ENCODE data around the gene DOCK6. TPM values are rescaled to one million over a fixed set of nuclear protein-coding genes. Genes with fewer than 3 reads are reported as not detected.
"Not testable (repeated sequence)": the region's sequence is repeated elsewhere in the genome, so short reads cannot be mapped to it uniquely, and the experiment has no call there.

Gene DOCK6
- polyA plus RNA-seq, 1 donor (not counting 4 experiments of a cell fraction or from before 2014, with no cell fraction given): 9.1 TPM

GRCh38 chr19:11181488-11181887 lies 80.8 kb downstream of the DOCK6 start:
- no peak for FAIRE-seq

GRCh38 chr19:11180975-11181374 lies 81.3 kb downstream of the DOCK6 start:
- H3K4me2 ChIP-seq (ENCODE audit: control insufficient read depth, extremely low read depth, insufficient read depth, low read depth, low read length); H3K9ac ChIP-seq (ENCODE audit: control insufficient read depth, extremely low read depth, insufficient read depth, low read length); H3K9me1 ChIP-seq (ENCODE audit: control insufficient read depth, extremely low read depth, insufficient read depth, low read length); dilution Hi-C loops (cut with MboI; ENCODE audit: extremely low pct_ligation_motif_present, low sequenced_read_pairs); H3K79me2 ChIP-seq (ENCODE audit: control insufficient read depth, insufficient read depth, low read length); FAIRE-seq; H4K20me1 ChIP-seq (ENCODE audit: control insufficient read depth, extremely low read depth, insufficient read depth, low read length); H2AFZ ChIP-seq (ENCODE audit: control insufficient read depth, low read length); H3K27me3 ChIP-seq (ENCODE audit: control insufficient read depth, extremely low read depth, insufficient read depth, low read length); H3K4me3 ChIP-seq (ENCODE audit: control insufficient read depth in 2 of 3, extremely low read depth in 1 of 3, insufficient read depth in 2 of 3, low read depth in 1 of 3, low read length in 3 of 3); H3K27ac ChIP-seq (ENCODE audit: control insufficient read depth, insufficient read depth, low read length); H3K9me3 ChIP-seq (ENCODE audit: control insufficient read depth, low read depth, low read length); H3K36me3 ChIP-seq (ENCODE audit: control insufficient read depth in 2 of 2, extremely low read depth in 1 of 2, insufficient read depth in 2 of 2, low read length in 2 of 2); H3K4me1 ChIP-seq (ENCODE audit: control insufficient read depth, extremely low read depth, insufficient read depth, low read length); DNase-seq (ENCODE audit: low read depth, low spot score): not testable (repeated sequence)

More at GRCh38 chr19:11181488-11181887, 80.8 kb downstream of the DOCK6 start:
- no peak overlapping the region for H3K4me2 ChIP-seq (ENCODE audit: control insufficient read depth, extremely low read depth, insufficient read depth, low read depth, low read length)
- no peak overlapping the region for H3K27ac ChIP-seq (ENCODE audit: control insufficient read depth, insufficient read depth, low read length)
- H3K4me3 ChIP-seq (ENCODE audit: control insufficient read depth in 2 of 3, extremely low read depth in 1 of 3, insufficient read depth in 2 of 3, low read depth in 1 of 3, low read length in 3 of 3): no peak overlapping the region
- H3K9ac ChIP-seq (ENCODE audit: control insufficient read depth, extremely low read depth, insufficient read depth, low read length): no peak overlapping the region
- no peak for DNase-seq (ENCODE audit: low read depth, low spot score)
- no peaks in the 10 kb centered on the region for H3K27me3 ChIP-seq (ENCODE audit: control insufficient read depth, extremely low read depth, insufficient read depth, low read length)
- H3K36me3 ChIP-seq (ENCODE audit: control insufficient read depth in 2 of 2, extremely low read depth in 1 of 2, insufficient read depth in 2 of 2, low read length in 2 of 2): no peaks in the 10 kb centered on the region
- H3K79me2 ChIP-seq (ENCODE audit: control insufficient read depth, insufficient read depth, low read length): no peaks in the 10 kb centered on the region
- no peaks in the 10 kb centered on the region for H3K9me3 ChIP-seq (ENCODE audit: control insufficient read depth, low read depth, low read length)
- H2AFZ ChIP-seq (ENCODE audit: control insufficient read depth, low read length): no peak overlapping the region
- H3K9me1 ChIP-seq (ENCODE audit: control insufficient read depth, extremely low read depth, insufficient read depth, low read length): no peaks in the 10 kb centered on the region
- dilution Hi-C loops (cut with MboI; ENCODE audit: extremely low pct_ligation_motif_present, low sequenced_read_pairs): no loop called here
- no peak for TF ChIP-seq CTCF (optimal IDR thresholded peaks at IDR 0.05 in 1 of 3, IDR thresholded peaks at IDR 0.05 in 1 of 3, conservative IDR thresholded peaks at IDR 0.05 in 1 of 3; ENCODE audit: extremely low read depth in 1 of 3, insufficient read depth in 2 of 3, low read length in 3 of 3)
- no peak for TF ChIP-seq EZH2 (IDR thresholded peaks at IDR 0.05; ENCODE audit: low read length)
- no peaks in the 10 kb centered on the region for H3K4me1 ChIP-seq (ENCODE audit: control insufficient read depth, extremely low read depth, insufficient read depth, low read length)
- no peaks in the 10 kb centered on the region for H4K20me1 ChIP-seq (ENCODE audit: control insufficient read depth, extremely low read depth, insufficient read depth, low read length)

- Histone ChIP-seq H3K27me3 (ENCODE audit: control insufficient read depth, extremely low read depth, insufficient read depth, low read length) (no peaks in the 10 kb centered on the region), H3K9ac (ENCODE audit: control insufficient read depth, extremely low read depth, insufficient read depth, low read length) (no peak overlapping the region), H3K9me3 (ENCODE audit: control insufficient read depth, low read depth, low read length) (no peaks in the 10 kb centered on the region), H4K20me1 (ENCODE audit: control insufficient read depth, extremely low read depth, insufficient read depth, low read length) (no peaks in the 10 kb centered on the region), H3K4me1 (ENCODE audit: control insufficient read depth, extremely low read depth, insufficient read depth, low read length) (no peaks in the 10 kb centered on the region), H3K9me1 (ENCODE audit: control insufficient read depth, extremely low read depth, insufficient read depth, low read length) (no peaks in the 10 kb centered on the region), H3K36me3 (ENCODE audit: control insufficient read depth in 2 of 2, extremely low read depth in 1 of 2, insufficient read depth in 2 of 2, low read length in 2 of 2) (no peaks in the 10 kb centered on the region), H3K4me3 (ENCODE audit: control insufficient read depth in 2 of 3, extremely low read depth in 1 of 3, insufficient read depth in 2 of 3, low read depth in 1 of 3, low read length in 3 of 3) (no peak overlapping the region), H3K4me2 (ENCODE audit: control insufficient read depth, extremely low read depth, insufficient read depth, low read depth, low read length) (no peak overlapping the region), H3K79me2 (ENCODE audit: control insufficient read depth, insufficient read depth, low read length) (no peaks in the 10 kb centered on the region), H3K27ac (ENCODE audit: control insufficient read depth, insufficient read depth, low read length) (no peak overlapping the region), H2AFZ (ENCODE audit: control insufficient read depth, low read length) (no peak overlapping the region)
- FAIRE-seq (no peak), DNase-seq (ENCODE audit: low read depth, low spot score) (no peak)
- dilution Hi-C loops (cut with MboI; ENCODE audit: extremely low pct_ligation_motif_present, low sequenced_read_pairs): no loop called here
- no peak for TF ChIP-seq CTCF (optimal IDR thresholded peaks at IDR 0.05 in 1 of 3, IDR thresholded peaks at IDR 0.05 in 1 of 3, conservative IDR thresholded peaks at IDR 0.05 in 1 of 3; ENCODE audit: extremely low read depth in 1 of 3, insufficient read depth in 2 of 3, low read length in 3 of 3)
- TF ChIP-seq EZH2 (IDR thresholded peaks at IDR 0.05; ENCODE audit: low read length): no peak
These were observed 82.0 kb downstream of the DOCK6 start for GRCh38 chr19:11180346-11180745.

Measured in keratinocyte (primary cell).